Measurements from ENCODE around the gene ENDOV. TPM values are rescaled to one million over a fixed set of nuclear protein-coding genes. Genes with fewer than 3 reads are reported as not detected.

ENDOV gene
- total RNA-seq, 2 experiments from 2014 or later, result 16.6 to 17.1 TPM

DNA sequence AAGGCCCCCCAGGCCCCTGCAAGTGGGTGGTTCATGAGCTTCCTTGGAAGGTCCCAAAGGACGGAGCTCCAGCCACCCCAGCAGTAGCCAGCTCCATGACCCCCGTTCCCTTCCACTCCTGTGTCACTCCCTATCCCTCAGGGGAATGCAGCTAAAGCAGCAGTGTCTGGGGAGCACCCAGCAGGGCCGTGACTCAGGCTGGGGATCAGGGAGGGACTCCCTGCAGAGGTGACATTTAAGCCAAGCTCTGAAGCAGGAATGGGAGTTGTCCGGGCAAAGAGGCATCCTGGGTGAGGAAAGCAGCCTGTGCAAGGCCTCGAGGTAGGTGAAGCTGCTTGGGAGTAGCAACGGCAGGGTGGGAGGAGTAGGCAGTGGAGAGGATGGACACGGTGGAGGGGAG, 72.5 kb downstream of the ENDOV start:
- H3K4me1 Mint-ChIP-seq, result no peaks in the 10 kb centered on the region

More for the DNA sequence above, 72.5 kb downstream of the ENDOV start:
- Mint-ChIP-seq H3K4me3 (no peak overlapping the region), H3K27ac (no peak overlapping the region), H3K9me3 (no peaks in the 10 kb centered on the region), H3K36me3 (ENCODE audit: low read depth) (no peaks in the 10 kb centered on the region), H3K27me3 (peaks cover 27% of the 10 kb centered on the region)
- DNase-seq, result no peak
- ChIA-PET CTCF (interaction anchor here (1.0 kb wide), 1 partner anchor 9 kb away, joined by 5 read pairs; no protein-coding TSS in a partner anchor), POLR2A (no interaction called here)

Small RNA genes within 50 kb of the gene (microRNA-seq; reads per million reads assigned to microRNA genes)
- not detected for gene MIR4730 (ENCODE audit: borderline microRNAs expressed, borderline replicate concordance)

Other genes starting within 250 kb of the ENDOV start
- gene CARD14, start 245.1 kb upstream of the ENDOV start, total RNA-seq, result not detected
- 10 to 100 TPM; 31.5 to 34.3 TPM for gene SGSH, start 194.8 kb upstream of the ENDOV start, total RNA-seq
- 1 to 10 TPM; 5.9 to 6.1 TPM for gene SLC26A11, start 194.7 kb upstream of the ENDOV start, total RNA-seq
- gene RNF213, start 154.3 kb upstream of the ENDOV start, total RNA-seq, result 100 to 1,000 TPM; 579 to 602 TPM
- gene NPTX1, start 61.4 kb downstream of the ENDOV start, total RNA-seq, result 10 to 100 TPM; 85.8 to 86.1 TPM
- 10 to 100 TPM; 48.7 to 58.2 TPM for gene RPTOR, start 129.7 kb downstream of the ENDOV start, total RNA-seq